Body of pancreas (tissue), 4 donors: Measurements from ENCODE around the gene PTPRT.

Experiments
- CTCF ChIP-seq, 7 experiments: fragments of 450-650 bp in 4 of 7; fragments of 200-600 bp in 3 of 7; sonication (generic) in 3 of 7; IDR thresholded peaks; one replicate each; pipeline ENCODE4 v1.5.1; 2016 to 2019; ENCODE audit warnings: antibody characterized with exemption in 7 of 7
- POLR2A ChIP-seq, 3 donors: fragments of 450-650 bp; IDR thresholded peaks; one replicate each; pipeline ENCODE4 v1.6.1; 2016; ENCODE audit warnings: antibody characterized with exemption in 3 of 3, mild to moderate bottlenecking in 2 of 3

DNA sequence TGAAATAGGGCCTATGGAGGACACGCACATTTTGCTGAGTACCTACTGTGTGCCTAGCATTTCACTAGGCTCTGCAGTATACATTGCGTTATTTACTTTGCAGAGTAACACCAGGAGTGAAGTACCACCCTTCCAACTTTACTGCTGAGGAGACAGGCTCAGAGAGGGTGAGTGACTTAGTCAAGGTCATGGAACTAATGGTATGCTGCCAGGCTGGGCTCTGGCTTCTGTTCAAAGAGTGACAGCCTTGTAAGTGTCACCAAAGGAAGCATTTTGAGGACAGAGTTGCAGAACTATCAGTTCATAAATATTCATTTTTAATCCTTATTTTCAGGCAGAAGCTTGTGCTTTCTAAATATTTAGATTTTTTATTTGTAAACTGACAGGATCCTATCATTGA, 816.7 kb downstream of the PTPRT start:
- TF ChIP-seq POLR2A (IDR thresholded peaks at IDR 0.05) (no peak), CTCF (IDR thresholded peaks at IDR 0.05) (no peak)
